Keratinocyte (primary cell): ENCODE data around the gene CA7. TPM values are rescaled to one million over a fixed set of nuclear protein-coding genes. Genes with fewer than 3 reads are reported as not detected.

Experiments
- DNase-seq: peaks from one replicate; pipeline ENCODE4 v3.0.0-alpha.2; 2011; ENCODE audit warnings: low read depth, missing footprints, low spot score
- FAIRE-seq: peaks from 2 replicates; lab custom pipeline; 2011; peaks lifted over from hg19 to GRCh38; lab: Jason Lieb, UNC
- H2AFZ ChIP-seq: 2 replicates; pipeline ENCODE4 v1.6.0; 2012; ENCODE audit warnings: low read length, control low read depth, inconsistent platforms; ENCODE audit not compliant: control insufficient read depth
- H3K27ac ChIP-seq: 2 replicates; pipeline ENCODE4 v1.5.1; 2011; ENCODE audit warnings: low read length; ENCODE audit not compliant: control insufficient read depth, insufficient read depth
- H3K27me3 ChIP-seq: 3 replicates; pipeline ENCODE4 v1.6.0; 2011; ENCODE audit warnings: low read length; ENCODE audit not compliant: control insufficient read depth, insufficient read depth; ENCODE audit errors: extremely low read depth
- H3K36me3 ChIP-seq, 2 experiments: 2 replicates in 1 of 2; 3 replicates in 1 of 2; pipeline ENCODE4 v1.5.1; 2011; ENCODE audit warnings: low read length in 2 of 2, mild to moderate bottlenecking in 1 of 2; ENCODE audit not compliant: control insufficient read depth in 2 of 2, insufficient read depth in 2 of 2; ENCODE audit errors: extremely low read depth in 1 of 2
- H3K4me1 ChIP-seq: 3 replicates; pipeline ENCODE4 v1.5.1; 2011; ENCODE audit warnings: low read length; ENCODE audit not compliant: control insufficient read depth, insufficient read depth; ENCODE audit errors: extremely low read depth
- H3K4me2 ChIP-seq: 3 replicates; pipeline ENCODE4 v1.6.0; 2011; ENCODE audit warnings: low read depth, low read length; ENCODE audit not compliant: control insufficient read depth, insufficient read depth; ENCODE audit errors: extremely low read depth
- H3K4me3 ChIP-seq, 3 experiments: fragments of 200-600 bp in 1 of 3; sonication (generic) in 1 of 3; 2 replicates in 2 of 3; 3 replicates in 1 of 3; pipeline ENCODE4 v1.5.1; 2011 to 2016; ENCODE audit warnings: low read length in 3 of 3, mild to moderate bottlenecking in 3 of 3, control low read depth in 2 of 3, inconsistent platforms in 1 of 3, low read depth in 1 of 3, mixed read lengths in 1 of 3, mixed run types in 1 of 3, moderate library complexity in 1 of 3; ENCODE audit not compliant: control insufficient read depth in 2 of 3, insufficient read depth in 2 of 3; ENCODE audit errors: extremely low read depth in 1 of 3
- H3K79me2 ChIP-seq: 2 replicates; pipeline ENCODE4 v1.6.0; 2012; ENCODE audit warnings: low read length; ENCODE audit not compliant: control insufficient read depth, insufficient read depth
- H3K9ac ChIP-seq: 3 replicates; pipeline ENCODE4 v1.6.0; 2011; ENCODE audit warnings: low read length; ENCODE audit not compliant: control insufficient read depth, insufficient read depth; ENCODE audit errors: extremely low read depth
- H3K9me1 ChIP-seq: 3 replicates; pipeline ENCODE4 v1.6.0; 2011; ENCODE audit warnings: low read length; ENCODE audit not compliant: control insufficient read depth, insufficient read depth; ENCODE audit errors: extremely low read depth
- H3K9me3 ChIP-seq: 2 replicates; pipeline ENCODE4 v1.5.1; 2012; ENCODE audit warnings: low read depth, low read length; ENCODE audit not compliant: control insufficient read depth
- H4K20me1 ChIP-seq: 3 replicates; pipeline ENCODE4 v1.6.0; 2011; ENCODE audit warnings: low read length; ENCODE audit not compliant: control insufficient read depth, insufficient read depth; ENCODE audit errors: extremely low read depth
- EZH2 ChIP-seq: IDR thresholded peaks from one replicate; pipeline ENCODE4 v1.6.1; 2012; ENCODE audit warnings: inconsistent platforms, mild to moderate bottlenecking, low read length, moderate library complexity
- dilution Hi-C: fragments of 300-500 bp; cut with MboI; formaldehyde crosslinking; loops from one replicate; pipeline ENCODE4 v1.7.0; 2020; ENCODE audit warnings: low sequenced_read_pairs; ENCODE audit not compliant: extremely low pct_ligation_motif_present
- polyA plus RNA-seq, 5 experiments: library from polyadenylated mRNA; depleted of rRNA in 3 of 5; stranded (reverse) in 3 of 5; stranded (forward) in 1 of 5; unstranded in 1 of 5; fragments of >200 nt; gene quantifications; 1 replicate in 1 of 5; 2 replicates in 3 of 5; 3 replicates in 1 of 5; pipeline versions ENCODE4 v1.2.1 to v1.2.3, GENCODE V29; 2011 to 2012; ENCODE audit warnings: missing spikeins in 2 of 5, low read depth in 1 of 5, low replicate concordance in 1 of 5
- TF ChIP-seq, protein P1 (sequence below), 3 experiments: IDR thresholded peaks in 1 of 3; conservative IDR thresholded peaks in 1 of 3; optimal IDR thresholded peaks in 1 of 3; 2 replicates in 2 of 3; 3 replicates in 1 of 3; pipeline versions ENCODE3 to v1.5.1; 2011; ENCODE audit warnings: low read length in 3 of 3, mild to moderate bottlenecking in 3 of 3, moderate library complexity in 2 of 3, control low read depth in 1 of 3, inconsistent platforms in 1 of 3; ENCODE audit not compliant: insufficient read depth in 2 of 3; ENCODE audit errors: extremely low read depth in 1 of 3

Gene CA7
- polyA plus RNA-seq, 1 donor (not counting 4 experiments of a cell fraction or from before 2014, with no cell fraction given): not detected

DNA sequence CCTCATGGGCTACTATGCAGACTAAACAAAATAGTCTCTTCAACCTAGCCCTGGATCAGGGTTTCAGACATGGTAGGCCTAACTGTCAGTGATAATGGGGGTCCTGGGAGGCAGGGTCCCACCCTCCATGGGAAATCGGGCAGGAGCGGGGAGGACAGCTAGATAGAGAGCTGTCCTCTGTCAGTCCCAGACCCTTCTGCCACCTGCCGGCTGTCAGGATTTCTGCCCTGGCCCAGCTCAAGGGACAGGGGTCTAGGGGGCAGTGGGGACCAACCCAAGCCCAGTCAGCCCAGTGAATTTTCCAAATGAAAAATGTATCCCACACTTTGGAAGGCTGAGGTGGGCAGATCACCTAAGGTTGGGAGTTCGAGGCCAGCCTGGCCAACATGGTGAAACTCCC is 5.3 kb downstream of the CA7 start:
- Histone ChIP-seq H3K4me2 (no peak overlapping the region), H3K27ac (no peak overlapping the region), H3K9me1 (no peaks in the 10 kb centered on the region), H3K9me3 (no peaks in the 10 kb centered on the region), H4K20me1 (no peaks in the 10 kb centered on the region), H3K4me1 (no peaks in the 10 kb centered on the region), H3K79me2 (no peaks in the 10 kb centered on the region), H2AFZ (no peak overlapping the region), H3K4me3 (no peak overlapping the region), H3K9ac (no peak overlapping the region), H3K36me3 (no peaks in the 10 kb centered on the region), H3K27me3 (peaks cover 49% of the 10 kb centered on the region)
- TF ChIP-seq, protein P1, sequence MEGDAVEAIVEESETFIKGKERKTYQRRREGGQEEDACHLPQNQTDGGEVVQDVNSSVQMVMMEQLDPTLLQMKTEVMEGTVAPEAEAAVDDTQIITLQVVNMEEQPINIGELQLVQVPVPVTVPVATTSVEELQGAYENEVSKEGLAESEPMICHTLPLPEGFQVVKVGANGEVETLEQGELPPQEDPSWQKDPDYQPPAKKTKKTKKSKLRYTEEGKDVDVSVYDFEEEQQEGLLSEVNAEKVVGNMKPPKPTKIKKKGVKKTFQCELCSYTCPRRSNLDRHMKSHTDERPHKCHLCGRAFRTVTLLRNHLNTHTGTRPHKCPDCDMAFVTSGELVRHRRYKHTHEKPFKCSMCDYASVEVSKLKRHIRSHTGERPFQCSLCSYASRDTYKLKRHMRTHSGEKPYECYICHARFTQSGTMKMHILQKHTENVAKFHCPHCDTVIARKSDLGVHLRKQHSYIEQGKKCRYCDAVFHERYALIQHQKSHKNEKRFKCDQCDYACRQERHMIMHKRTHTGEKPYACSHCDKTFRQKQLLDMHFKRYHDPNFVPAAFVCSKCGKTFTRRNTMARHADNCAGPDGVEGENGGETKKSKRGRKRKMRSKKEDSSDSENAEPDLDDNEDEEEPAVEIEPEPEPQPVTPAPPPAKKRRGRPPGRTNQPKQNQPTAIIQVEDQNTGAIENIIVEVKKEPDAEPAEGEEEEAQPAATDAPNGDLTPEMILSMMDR (optimal IDR thresholded peaks at IDR 0.05 in 1 of 3, IDR thresholded peaks at IDR 0.05 in 1 of 3, conservative IDR thresholded peaks at IDR 0.05 in 1 of 3; ENCODE audit: extremely low read depth in 1 of 3, insufficient read depth in 2 of 3, low read length in 3 of 3): no peak
- TF ChIP-seq EZH2: no peak
- dilution Hi-C loops: no loop called here
- FAIRE-seq (no peak), DNase-seq (no peak)

DNA sequence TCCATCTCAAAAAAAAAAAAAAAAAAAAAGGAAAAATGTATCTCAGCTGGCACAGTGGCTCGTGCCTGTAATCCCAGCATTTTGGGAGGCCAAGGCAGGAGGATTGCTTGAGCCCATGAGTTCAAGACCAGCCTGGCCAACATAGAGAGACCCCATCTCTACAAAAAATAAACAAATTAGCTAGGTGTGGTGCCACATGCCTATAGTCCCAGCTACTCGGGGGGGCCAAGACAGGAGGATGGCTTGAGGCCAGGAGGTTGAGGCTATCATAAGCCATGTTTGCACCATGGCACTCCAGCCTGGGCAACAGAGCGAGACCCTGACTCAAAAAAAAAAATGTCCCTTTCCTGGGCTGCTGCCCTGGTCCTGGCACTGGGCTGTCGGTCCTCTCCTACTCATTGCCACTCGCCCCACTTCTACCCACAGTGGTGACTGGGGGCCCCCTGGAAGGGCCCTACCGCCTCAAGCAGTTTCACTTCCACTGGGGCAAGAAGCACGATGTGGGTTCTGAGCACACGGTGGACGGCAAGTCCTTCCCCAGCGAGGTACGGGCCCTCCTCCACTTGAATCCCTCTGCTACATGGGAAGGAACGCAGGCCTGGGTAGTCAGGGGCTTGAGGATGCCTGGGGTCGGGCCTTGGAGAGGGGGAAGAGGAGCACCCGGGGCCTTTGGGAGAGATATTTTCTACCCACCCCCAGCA is 6.1 kb downstream of the CA7 start:
- no peak overlapping the region for H3K4me3 ChIP-seq
- no peaks in the 10 kb centered on the region for H3K36me3 ChIP-seq
- H3K27me3 ChIP-seq: peaks cover 42% of the 10 kb centered on the region
- no peaks in the 10 kb centered on the region for H3K79me2 ChIP-seq
- no peaks in the 10 kb centered on the region for H3K9me1 ChIP-seq
- TF ChIP-seq, protein P1 (optimal IDR thresholded peaks at IDR 0.05 in 1 of 3, IDR thresholded peaks at IDR 0.05 in 1 of 3, conservative IDR thresholded peaks at IDR 0.05 in 1 of 3; ENCODE audit: extremely low read depth in 1 of 3, insufficient read depth in 2 of 3, low read length in 3 of 3): no peak
- TF ChIP-seq EZH2: no peak
- dilution Hi-C loops: no loop called here
- H3K27ac ChIP-seq: no peak overlapping the region
- H3K4me2 ChIP-seq: no peak overlapping the region
- FAIRE-seq (no peak), DNase-seq (no peak)
- no peaks in the 10 kb centered on the region for H3K4me1 ChIP-seq
- H4K20me1 ChIP-seq: no peaks in the 10 kb centered on the region
- H3K9ac ChIP-seq: no peak overlapping the region
- no peaks in the 10 kb centered on the region for H3K9me3 ChIP-seq
- H2AFZ ChIP-seq: no peak overlapping the region
